Measurements from ENCODE around the gene HMGN4. TPM values are rescaled to one million over a fixed set of nuclear protein-coding genes. Genes with fewer than 3 reads are reported as not detected.
A peak's percentile ranks its signal among the peaks of the same experiment; 100 is the strongest.

Gene HMGN4
- total RNA-seq, 1 experiment from 2014 or later, result 54.8 TPM

GRCh38 chr6:26571592-26572296 lies 33.6 kb downstream of the HMGN4 start:
- peak; percentile 97 for DNase-seq
- H3K27ac ChIP-seq (ENCODE audit: low read length), result peak overlapping the region; percentile 50
- H3K4me1 ChIP-seq (ENCODE audit: insufficient read depth, low read length), result peaks cover 5% of the 10 kb centered on the region; the same call in 1 of the 2 replicates
- ChIA-PET POLR2A (ENCODE audit: unreplicated experiment) (no interaction called here), CTCF (interaction anchor here (0.6 to 0.7 kb wide), 3 partner anchors 13 to 519 kb away, joined by 3 to 13 read pairs (median 4); no protein-coding TSS in a partner anchor)
- H2AFZ ChIP-seq (ENCODE audit: low read length), result peak overlapping the region; percentile 99
- peak; percentile 60 for ATAC-seq
- TSS peak; percentile 95 for BruUV-seq (replicated peaks)
- no peaks in the 10 kb centered on the region for H3K27me3 ChIP-seq (ENCODE audit: low read length)
- H3K9me2 ChIP-seq (replicated peaks; ENCODE audit: low read length), result no peaks in the 10 kb centered on the region
- no peaks in the 10 kb centered on the region for H3K9me3 ChIP-seq (ENCODE audit: low read length)
- H3K36me3 ChIP-seq (ENCODE audit: low read depth, low read length), result no peaks in the 10 kb centered on the region
- intact Hi-C loops (cut with micrococcal nuclease), result loop anchor here (1.0 to 5.0 kb wide), 3 partner anchors 25 to 339 kb away; partner anchors contain the start of gene ABT1
- H3F3A ChIP-seq (ENCODE audit: low read length, unreplicated experiment), result peaks cover 5% of the 10 kb centered on the region
- H3K4me2 ChIP-seq (ENCODE audit: low read length), result peak overlapping the region; percentile 88
- H4K20me1 ChIP-seq (ENCODE audit: low read length), result no peaks in the 10 kb centered on the region
- H3K4me3 ChIP-seq (ENCODE audit: low read length), result peak overlapping the region; percentile 90
- TF ChIP-seq EZH2 (IDR thresholded peaks at IDR 0.05; ENCODE audit: low read length, unreplicated experiment) (no peak), EZH2phosphoT487 (IDR thresholded peaks at IDR 0.05; ENCODE audit: borderline replicate concordance, low read length) (no peak)
- no peaks in the 10 kb centered on the region for H3K79me2 ChIP-seq (ENCODE audit: low read length)
- H3K9ac ChIP-seq (ENCODE audit: low read length), result peak overlapping the region; percentile 63

- no peaks in the 10 kb centered on the region for H3K27me3 ChIP-seq (ENCODE audit: low read length)
- no peaks in the 10 kb centered on the region for H3K9me3 ChIP-seq (ENCODE audit: low read length)
- no peak overlapping the region for H2AFZ ChIP-seq (ENCODE audit: low read length)
- intact Hi-C loops (cut with micrococcal nuclease), result no loop called here
- H3K36me3 ChIP-seq (ENCODE audit: low read depth, low read length), result no peaks in the 10 kb centered on the region
- no peak overlapping the region for H3K27ac ChIP-seq (ENCODE audit: low read length)
- no peak overlapping the region for H3K4me2 ChIP-seq (ENCODE audit: low read length)
- no peaks in the 10 kb centered on the region for H3K9me2 ChIP-seq (replicated peaks; ENCODE audit: low read length)
- no peaks in the 10 kb centered on the region for H3K4me1 ChIP-seq (ENCODE audit: insufficient read depth, low read length)
- TF ChIP-seq EZH2 (IDR thresholded peaks at IDR 0.05; ENCODE audit: low read length, unreplicated experiment) (no peak), CTCF (conservative IDR thresholded peaks at IDR 0.05; ENCODE audit: low read depth, low read length) (no peak), EZH2phosphoT487 (IDR thresholded peaks at IDR 0.05; ENCODE audit: borderline replicate concordance, low read length) (no peak)
- no peak overlapping the region for H3K9ac ChIP-seq (ENCODE audit: low read length)
- no peak overlapping the region for H3K4me3 ChIP-seq (ENCODE audit: low read length)
- H3K79me2 ChIP-seq (ENCODE audit: low read length), result no peaks in the 10 kb centered on the region
- no peaks in the 10 kb centered on the region for H4K20me1 ChIP-seq (ENCODE audit: low read length)
- no peak for ATAC-seq
- ChIA-PET POLR2A (ENCODE audit: unreplicated experiment) (no interaction called here), CTCF (no interaction called here)
- no TSS peak for BruUV-seq (replicated peaks)
- peaks cover 5% of the 10 kb centered on the region for H3F3A ChIP-seq (ENCODE audit: low read length, unreplicated experiment)
- DNase-seq, result no peak
These were observed 37.4 kb downstream of the HMGN4 start for GRCh38 chr6:26575494-26575939.

GRCh38 chr6:26576407-26576843 lies 38.3 kb downstream of the HMGN4 start:
- Histone ChIP-seq H3K4me3 (ENCODE audit: low read length) (no peak overlapping the region), H3K9me2 (replicated peaks; ENCODE audit: low read length) (no peaks in the 10 kb centered on the region), H3K79me2 (ENCODE audit: low read length) (no peaks in the 10 kb centered on the region), H3K36me3 (ENCODE audit: low read depth, low read length) (no peaks in the 10 kb centered on the region), H3F3A (ENCODE audit: low read length, unreplicated experiment) (peaks cover 2% of the 10 kb centered on the region), H3K27me3 (ENCODE audit: low read length) (no peaks in the 10 kb centered on the region), H3K4me2 (ENCODE audit: low read length) (no peak overlapping the region), H3K9me3 (ENCODE audit: low read length) (no peaks in the 10 kb centered on the region), H4K20me1 (ENCODE audit: low read length) (no peaks in the 10 kb centered on the region), H3K9ac (ENCODE audit: low read length) (no peak overlapping the region), H2AFZ (ENCODE audit: low read length) (no peak overlapping the region), H3K27ac (ENCODE audit: low read length) (no peak overlapping the region), H3K4me1 (ENCODE audit: insufficient read depth, low read length) (no peaks in the 10 kb centered on the region)
- TF ChIP-seq CTCF (conservative IDR thresholded peaks at IDR 0.05; ENCODE audit: low read depth, low read length) (no peak), EZH2 (IDR thresholded peaks at IDR 0.05; ENCODE audit: low read length, unreplicated experiment) (no peak), EZH2phosphoT487 (IDR thresholded peaks at IDR 0.05; ENCODE audit: borderline replicate concordance, low read length) (no peak)
- BruUV-seq (replicated peaks), result no TSS peak
- ChIA-PET CTCF (interaction anchor here (0.5 kb wide), 1 partner anchor 37 kb away, joined by 3 read pairs; no protein-coding TSS in a partner anchor), POLR2A (ENCODE audit: unreplicated experiment) (no interaction called here)
- no peak for ATAC-seq
- no peak for DNase-seq
- intact Hi-C loops (cut with micrococcal nuclease), result no loop called here
